GM23248 (cell line): Measurements from ENCODE around the gene RAB44.

Experiments
- EZH2 ChIP-seq: fragments of 200-600 bp; sonication (generic); IDR thresholded peaks from 2 replicates; pipeline ENCODE4 v1.6.1; 2018; ENCODE audit warnings: antibody characterized with exemption, mild to moderate bottlenecking; ENCODE audit not compliant: insufficient read depth, poor library complexity, severe bottlenecking
- EZH2phosphoT487 ChIP-seq: fragments of 200-600 bp; sonication (generic); IDR thresholded peaks from 2 replicates; pipeline ENCODE4 v1.6.1; 2018; ENCODE audit warnings: antibody characterized with exemption, moderate library complexity, mild to moderate bottlenecking, low read depth; ENCODE audit not compliant: insufficient read depth

- no peak for TF ChIP-seq EZH2phosphoT487
- no peak for TF ChIP-seq EZH2
Observed at GRCh38 chr6:36677059-36677749, 20.4 kb upstream of the RAB44 start.
